GOT3 (cell line): ENCODE data around the gene VPS4B.
A peak's percentile ranks its signal among the peaks of the same experiment; 100 is the strongest.
"Not testable (repeated sequence)": the region's sequence is repeated elsewhere in the genome, so short reads cannot be mapped to it uniquely, and the experiment has no call there.

Source experiments
- DNase-seq: peaks from one replicate; lab custom pipeline; 2025; ENCODE audit warnings: mixed read lengths; lab: John Stamatoyannopoulos, UW

VPS4B gene

DNA sequence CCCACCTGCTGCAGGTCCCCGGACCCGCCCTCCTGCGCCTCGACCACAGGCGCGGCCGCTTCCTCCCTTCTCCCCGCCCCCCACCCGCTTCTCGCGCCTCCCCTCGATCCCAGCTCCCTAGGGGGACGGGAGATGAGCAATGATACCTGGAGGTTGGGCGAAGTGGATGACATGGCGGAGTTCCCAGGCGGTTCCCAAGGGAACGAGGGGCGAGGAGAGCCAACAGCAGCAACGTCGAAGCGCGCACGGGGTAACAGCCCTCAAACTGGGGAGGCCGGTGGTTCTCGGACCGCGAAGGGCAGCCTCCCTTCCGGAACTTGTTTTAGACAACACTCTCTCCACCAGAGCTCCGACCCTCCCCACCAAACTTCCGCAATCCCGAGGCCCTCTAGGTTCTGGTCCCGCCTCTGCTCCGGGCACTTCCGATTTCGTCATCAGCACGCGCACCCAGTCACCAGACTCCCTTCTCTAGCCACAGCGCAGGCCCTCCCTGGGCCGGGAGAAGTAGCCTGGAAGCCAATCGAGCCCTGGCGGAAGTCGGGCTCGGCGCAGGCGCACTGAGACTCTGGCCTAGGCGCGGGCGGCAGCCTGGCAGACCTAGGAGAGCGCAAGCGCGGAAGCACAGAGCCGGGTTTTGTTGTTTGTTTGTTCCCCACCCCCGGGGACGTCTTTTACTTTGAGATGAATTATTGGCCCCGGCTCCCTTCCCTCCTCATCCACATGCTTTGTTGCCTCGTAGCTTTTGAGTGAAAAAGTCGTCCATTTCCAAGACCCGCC lies at the start of gene VPS4B:
TSS of gene VPS4B (minus strand) at position 390 of the 777 bp plus-strand sequence. CDS start at position 173, 217 bp downstream.
- DNase-seq = peak; percentile 89

DNA sequence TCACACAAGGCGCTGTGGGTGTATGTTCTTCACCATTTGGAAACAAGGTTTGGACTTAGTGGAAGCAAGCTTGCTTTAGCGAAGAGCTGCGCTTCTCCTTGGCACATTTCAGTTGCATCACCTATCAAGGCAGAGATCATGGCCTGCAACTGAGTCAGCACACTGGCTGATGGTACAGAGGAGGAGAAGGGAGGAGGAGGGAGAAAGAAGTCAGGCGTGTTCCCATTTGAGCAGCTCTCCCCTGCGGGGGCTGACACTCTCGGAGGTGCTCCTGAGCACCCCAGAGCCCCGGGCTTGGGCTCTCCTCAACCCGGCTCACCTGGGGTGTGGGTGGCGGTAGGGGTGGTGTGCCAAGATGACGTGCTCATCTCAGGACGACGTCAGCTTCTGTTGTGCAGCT lies 48.5 kb upstream of the VPS4B start:
- no peak for DNase-seq

DNA sequence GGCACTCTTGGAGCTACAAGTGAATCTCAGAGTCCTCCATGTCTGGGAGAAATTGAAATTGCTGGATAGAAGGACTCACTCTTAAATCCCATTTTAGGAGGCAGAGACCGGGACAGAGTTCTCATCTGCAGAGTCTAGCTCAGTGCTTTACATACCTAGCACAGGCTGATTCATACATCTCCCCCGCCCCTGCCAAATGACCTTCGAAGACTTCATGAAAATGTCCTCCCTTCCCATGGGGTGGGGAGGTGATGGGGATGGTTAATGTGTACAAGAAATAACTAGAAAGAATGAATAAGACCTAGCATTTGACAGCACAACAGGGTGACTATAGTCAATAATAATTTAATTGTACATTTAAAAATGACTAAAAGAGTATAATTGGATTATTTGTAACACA lies 46.3 kb upstream of the VPS4B start:
- no peak for DNase-seq

DNA sequence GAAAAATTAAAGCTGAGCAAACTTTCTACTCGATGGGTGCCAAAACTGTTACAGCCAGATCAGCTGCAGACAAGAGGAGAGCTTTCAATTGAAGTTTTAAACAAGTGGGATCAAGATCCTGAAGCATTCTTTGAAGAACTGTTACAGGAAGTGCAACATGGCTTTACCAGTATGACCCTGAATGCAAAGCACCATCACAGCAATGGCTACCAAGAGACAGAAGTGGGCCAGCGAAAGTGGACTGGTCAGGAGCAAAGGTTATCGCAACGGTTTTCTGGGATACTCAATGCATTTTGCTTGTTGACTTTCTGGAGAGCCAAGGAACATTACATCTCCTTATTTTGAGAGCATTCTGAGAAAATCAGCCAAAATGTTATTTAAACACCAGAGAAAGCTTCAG lies 45.4 kb upstream of the VPS4B start:
- no peak for DNase-seq

DNA sequence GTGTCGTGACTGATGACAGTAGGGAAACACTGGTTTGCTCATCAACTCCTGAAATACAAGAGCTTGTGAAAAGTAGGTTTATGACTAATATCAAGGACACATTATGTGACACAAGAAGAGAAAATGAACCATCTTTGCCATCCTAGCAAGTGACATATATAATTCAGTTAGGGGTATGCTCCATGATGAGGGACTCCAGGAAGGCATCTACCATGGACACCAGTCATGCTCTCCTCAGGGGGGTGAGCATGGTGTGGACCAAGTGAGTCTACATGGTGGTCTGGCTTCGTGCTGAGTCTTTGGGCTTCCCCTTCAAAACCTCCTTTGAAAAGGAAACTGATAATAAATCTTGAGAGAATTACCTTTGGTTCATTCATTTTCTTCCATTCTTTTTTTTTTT lies 42.8 kb upstream of the VPS4B start:
- no peak for DNase-seq

DNA sequence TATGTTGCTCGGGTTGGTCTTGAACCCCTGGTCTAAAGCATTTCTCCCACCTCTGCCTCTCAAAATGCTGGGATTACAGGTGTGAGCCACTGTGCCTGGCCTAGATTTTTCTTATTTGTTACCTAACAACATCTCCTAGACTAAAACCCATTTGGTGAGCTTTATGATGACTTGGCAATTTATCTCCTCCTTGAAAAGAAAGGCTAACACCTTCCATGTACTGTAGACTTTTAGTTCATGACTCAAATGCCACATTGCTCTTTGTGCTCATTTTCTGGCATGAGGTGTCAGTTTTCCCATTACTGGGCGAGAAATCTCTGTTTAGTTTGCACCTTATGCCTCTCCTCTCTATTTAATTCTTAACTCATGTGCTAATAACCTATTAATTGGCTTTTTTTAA lies 42.2 kb upstream of the VPS4B start:
- no peak for DNase-seq

DNA sequence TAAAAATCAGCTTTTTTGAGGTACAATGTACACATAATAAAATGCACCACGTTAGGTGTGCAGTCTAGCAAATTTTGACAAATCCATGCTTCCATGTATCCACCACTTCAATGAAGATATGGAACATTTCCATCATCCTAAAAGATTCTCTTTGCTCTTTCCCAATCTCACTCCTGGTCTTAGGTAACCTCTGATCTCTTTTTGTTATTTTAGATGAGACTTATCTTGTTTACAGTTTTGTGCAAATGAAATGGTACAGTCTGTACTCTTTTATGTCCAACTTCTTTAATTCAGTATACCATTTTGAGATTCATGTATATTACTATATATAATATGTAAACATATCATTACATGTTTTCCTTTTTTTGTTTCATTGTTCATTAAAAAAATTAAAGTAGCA lies 38.1 kb upstream of the VPS4B start:
- no peak for DNase-seq

DNA sequence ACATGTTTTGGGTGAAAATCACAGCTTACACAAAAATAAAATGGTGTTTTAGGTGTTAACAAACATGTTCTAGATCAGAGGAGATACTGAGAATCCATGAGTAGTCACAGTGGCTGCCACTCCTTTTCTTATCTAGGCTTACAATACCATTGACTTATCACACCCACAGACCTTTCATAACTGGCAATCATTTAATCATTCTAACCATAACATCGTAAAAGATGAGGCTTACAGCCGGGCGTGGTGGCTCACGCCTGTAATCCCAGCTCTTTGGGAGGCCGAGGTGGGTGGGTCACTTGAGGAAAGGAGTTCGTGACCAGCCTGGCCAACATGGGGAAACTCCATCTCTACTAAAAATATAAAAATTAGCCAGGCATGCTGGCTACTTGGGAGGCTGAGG lies 35.7 kb upstream of the VPS4B start:
- DNase-seq = no peak

DNA sequence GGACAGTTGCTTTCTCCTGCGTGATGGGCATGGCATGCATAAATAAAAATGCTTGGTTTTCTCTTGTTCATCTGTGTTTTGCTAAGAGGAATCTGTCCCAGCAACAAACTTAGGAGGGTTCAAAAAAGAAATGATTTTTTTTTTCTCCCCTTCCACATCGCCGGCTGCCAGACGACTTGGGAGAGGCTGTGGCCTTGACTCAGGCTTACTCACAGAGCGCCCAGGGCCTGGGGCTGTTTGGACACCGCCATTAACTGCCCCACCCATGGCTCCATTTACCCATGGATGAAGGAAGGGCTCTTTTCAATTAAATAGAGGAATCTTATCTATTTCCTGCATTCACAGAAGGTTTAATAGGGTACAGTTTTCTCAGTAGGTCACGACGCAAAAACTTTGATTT lies 32.2 kb upstream of the VPS4B start:
- no peak for DNase-seq

DNA sequence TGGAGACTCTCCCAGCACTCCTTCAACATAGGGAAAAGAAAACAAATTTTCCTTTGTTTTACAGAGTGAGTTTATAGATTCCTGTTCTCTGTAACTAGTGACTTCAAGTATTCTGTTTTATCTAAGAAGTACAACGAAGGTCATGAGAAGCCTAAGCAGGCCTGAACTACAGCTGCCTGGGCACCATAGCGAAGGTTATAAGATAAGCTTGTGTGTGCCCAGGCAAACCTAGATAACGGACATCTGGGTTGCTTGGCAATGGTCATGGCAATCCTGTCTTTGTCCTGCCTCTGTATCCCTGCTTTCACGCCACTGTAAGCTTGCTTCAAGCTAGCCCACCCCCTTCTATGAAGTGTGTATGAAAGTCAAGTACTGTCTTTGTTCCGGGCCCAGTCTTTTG lies 30.5 kb upstream of the VPS4B start:
- DNase-seq = not testable (repeated sequence)

DNA sequence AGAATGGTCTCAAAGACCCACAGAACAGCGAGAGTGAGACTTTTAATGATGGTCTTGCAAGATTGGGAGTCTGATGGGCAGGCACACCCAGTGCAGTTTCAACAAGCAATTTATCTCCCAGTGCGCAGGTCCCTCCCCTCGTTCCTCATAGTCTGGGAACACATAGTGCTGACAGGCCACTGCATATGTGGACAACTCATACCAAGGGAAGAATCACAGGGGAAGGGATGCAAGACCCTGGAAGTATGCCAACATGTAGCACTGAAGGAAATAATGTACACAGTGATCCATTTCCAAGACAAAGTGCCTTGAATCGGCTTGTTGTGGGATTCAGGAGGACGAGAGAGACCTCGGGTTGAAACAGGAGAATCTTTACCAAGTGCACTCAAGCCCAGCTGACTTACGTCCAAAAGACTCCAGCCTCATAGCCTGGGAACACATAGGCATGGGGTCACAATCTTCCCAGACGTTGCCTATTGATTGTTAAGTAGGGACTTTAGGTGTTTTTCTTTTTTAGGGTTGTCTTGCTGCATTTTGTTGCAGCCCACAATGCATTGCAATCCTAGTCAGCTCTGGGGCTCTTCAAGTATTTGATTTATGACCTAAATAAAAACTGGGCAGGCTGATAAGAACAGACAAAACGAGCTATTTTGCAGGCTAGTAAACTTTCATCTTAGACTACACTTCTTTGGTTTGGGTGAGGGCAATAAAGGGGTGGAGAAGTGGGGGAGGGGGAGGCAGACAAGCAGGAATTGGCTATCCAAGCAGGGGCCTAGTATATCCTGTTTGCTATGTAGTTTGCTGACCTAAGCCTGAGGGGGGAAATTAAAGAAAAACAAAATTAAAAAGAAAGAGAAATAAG lies 29.8 kb upstream of the VPS4B start:
- DNase-seq = no peak

DNA sequence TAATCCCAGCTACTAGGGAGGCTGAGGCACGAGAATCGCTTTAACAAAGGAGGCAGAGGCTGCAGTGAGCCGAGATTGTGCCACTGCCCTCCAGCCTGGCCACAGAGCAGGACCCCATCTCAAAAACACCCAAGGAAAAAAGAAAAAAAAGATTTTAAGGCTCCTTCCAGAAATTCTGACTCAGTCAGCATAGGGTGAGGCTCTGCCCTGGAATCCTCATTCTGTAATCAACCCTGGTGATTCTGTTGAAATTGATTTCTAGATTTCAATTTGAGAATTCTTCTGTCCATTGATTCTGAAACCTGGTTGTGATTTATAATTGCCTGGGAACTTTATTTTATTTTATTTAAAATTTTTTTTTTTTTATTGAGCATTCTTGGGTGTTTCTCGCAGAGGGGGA lies 27.1 kb upstream of the VPS4B start:
- DNase-seq = no peak

DNA sequence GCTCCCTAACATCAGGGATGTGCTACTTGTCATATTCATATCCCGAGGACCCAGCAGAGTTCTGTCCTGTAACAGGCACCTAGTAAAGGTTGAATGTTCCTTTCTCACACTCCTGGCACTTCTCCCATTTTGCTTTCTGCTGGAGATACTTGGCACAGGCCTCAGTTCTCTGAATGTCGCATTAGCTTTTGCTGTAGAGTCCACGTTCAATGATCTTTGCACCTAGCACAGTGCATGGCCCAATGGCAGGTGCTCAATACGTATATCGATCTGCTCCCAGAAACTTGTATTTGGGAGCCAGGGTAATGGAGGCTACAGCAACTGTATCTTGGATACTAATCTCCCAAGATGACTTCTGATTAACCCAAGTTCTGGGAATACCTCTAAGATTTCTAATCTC lies 24.8 kb upstream of the VPS4B start:
- no peak for DNase-seq

DNA sequence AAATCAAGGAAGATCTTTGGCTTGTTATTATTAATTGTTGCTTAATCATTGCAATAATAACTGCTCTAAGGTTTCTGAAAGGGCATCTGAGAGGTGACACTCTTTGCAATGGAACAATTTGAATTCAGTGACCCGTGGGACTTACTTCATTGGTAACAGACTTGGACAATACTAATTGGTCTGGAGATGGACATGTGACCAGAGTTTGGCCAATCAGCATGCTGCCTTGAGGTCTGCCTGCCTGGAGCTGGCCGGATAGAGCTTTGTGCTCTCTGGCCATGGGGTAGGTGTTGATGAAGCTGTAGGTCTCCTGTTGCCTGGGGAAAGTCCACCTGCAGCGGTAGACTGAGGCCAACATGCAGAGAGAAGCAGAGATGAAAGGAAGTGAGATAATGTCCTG lies 24.0 kb upstream of the VPS4B start:
- no peak for DNase-seq

DNA sequence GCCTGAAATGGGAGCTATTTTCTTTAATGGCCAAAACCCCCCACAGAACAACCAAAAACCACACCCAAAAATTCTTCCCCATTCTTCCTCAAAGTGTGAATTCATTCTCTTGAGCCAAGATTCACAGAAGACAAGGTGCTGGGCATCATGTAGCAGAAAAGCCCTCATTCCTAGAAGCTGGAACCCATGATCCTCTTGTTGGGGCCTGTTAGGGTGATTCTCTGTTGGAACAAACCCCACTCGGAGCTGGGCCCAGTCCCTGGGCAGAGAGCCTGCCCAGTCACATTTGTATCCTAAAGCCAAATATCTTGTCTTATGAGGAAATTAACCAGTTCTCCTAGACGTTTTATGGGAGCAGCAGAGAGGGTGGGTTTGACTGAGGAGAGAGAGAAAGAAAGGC lies 22.8 kb upstream of the VPS4B start:
- DNase-seq = no peak

DNA sequence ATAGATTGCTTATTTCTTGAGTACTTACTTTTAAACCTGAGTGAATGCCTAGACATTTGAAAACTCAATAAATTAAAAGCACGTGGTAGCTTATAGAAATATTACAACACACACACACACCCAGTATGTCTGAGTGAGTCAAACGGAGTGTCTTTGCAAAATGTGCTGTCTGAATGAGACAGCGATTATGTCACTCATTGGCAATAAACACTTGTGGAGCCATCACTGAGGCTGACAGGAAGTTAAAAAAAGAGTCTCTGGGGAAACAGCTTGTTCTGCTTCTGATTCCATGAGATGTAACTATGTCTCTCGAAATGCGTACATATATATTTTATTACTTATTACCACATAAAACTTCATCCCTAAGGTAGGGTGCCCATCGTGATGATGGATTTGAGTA lies 22.3 kb upstream of the VPS4B start:
- no peak for DNase-seq

DNA sequence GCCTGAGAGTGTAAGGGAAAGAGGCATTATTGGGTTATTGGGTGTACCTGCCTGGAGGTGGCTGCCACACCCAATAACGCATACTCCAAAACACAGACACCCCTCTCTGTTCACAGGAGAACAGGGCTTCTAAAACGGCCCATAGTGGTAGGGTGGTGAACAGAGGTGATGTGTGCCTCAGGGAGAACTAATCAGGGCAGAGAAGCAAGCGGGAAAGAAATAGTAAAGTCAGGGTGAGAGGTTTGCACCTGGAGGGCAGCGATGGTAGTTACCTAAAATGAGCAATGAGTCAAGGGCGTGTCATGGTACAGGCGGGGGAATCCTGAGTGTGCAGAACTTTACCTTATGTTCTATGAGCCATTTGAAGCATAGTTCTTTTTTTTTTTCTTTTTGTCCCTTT lies 21.6 kb upstream of the VPS4B start:
- no peak for DNase-seq

DNA sequence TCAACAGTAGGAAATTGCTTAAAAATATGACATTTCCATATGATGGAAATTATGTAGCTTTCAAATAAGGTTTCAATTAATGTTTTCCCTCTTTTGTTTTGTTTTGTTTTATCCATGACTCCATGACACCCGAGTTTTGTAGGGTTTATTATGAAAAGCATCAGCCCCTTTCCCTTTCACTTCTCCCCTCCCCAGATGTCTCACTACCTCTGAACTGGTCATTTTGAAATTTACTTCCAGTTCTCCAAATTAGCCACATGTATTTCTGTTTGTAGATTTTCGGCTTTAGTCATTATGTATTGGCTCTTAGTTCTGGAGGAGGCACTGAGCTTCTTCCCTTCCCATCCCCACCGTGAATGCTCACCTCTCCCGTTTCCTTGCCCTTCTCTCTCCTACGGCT lies 18.6 kb upstream of the VPS4B start:
- no peak for DNase-seq

DNA sequence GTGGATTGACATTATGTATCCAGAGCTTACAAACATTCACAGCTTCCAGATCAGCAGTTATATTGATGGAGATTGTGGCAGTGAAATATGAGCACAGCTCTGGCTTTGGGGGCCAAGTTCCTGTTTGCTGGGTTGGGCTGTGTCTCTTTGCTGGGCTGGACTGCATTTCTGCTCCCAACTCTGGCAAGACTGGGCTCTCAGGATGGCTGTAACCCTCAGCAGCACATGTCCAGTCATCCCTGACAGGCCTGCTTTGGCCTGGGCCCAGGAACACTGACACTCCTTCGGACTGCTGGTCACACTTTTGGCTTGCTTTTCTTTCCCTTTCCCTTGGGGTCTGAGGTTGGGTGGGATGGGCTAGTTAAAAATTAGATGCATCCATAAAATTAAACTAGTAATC lies 17.9 kb upstream of the VPS4B start:
- peak; percentile 6 for DNase-seq

DNA sequence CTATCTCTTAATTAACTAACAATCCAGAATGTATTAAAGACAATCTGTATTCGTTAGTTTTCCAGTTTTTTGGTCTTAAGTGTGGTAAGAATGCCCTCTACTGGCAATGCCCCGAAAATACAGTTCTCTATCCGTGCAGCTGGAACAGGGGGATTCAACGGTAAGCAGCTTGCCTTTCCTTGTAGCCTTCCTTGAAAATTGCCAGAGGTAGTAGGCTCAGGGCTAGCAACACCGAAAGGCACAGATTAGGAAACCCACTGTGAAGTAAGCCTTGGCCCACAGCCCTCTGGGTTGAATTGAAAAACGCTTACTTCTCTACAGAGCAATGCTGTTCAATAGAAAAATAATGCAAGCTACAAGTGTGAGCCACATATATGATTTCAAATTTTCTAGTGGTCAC lies 17.1 kb upstream of the VPS4B start:
- DNase-seq = no peak

DNA sequence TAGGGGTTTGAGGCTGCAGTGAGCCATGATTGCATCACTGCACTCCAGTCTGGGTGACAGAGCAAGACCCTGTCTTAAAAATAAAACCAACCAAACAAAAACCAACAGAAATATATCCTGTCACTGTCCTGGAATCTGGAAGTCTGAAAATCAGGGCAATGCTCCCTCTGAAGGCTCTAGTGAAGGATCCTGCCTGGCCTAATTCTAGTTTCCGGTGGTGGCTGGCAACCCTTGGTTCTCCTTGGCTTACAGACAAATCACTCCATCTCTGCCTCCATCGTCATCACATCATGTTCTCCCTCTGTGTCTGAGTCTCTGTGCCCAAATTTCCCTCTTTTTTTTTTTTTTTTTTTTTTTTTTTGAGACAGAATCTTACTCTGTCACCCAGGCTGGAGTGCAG lies 15.9 kb upstream of the VPS4B start:
- no peak for DNase-seq

DNA sequence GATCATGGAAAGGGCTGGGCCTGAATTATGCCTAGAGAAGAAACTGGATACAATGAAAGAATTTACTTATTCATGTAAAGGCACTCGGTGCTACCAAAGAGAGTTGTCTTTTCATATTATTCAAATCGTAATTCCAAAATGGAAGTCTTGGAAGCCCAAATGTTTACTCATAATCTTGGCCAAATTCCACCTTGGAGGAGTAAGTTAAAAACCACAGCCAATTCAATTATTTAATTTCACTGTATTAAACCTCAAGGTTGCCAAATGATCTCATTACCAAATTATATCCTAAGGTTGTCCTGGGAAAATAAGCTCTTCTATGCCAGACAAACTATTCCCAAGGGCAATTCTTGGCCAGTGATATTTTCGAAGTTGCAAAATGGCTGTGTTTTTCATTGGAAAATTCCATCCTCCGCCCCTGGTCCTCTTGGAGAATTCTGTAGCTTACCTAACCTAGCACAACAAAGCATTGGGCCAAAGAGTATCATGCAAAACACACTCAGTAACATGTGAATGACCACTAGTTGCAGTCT lies 11.1 kb upstream of the VPS4B start:
- DNase-seq = no peak

DNA sequence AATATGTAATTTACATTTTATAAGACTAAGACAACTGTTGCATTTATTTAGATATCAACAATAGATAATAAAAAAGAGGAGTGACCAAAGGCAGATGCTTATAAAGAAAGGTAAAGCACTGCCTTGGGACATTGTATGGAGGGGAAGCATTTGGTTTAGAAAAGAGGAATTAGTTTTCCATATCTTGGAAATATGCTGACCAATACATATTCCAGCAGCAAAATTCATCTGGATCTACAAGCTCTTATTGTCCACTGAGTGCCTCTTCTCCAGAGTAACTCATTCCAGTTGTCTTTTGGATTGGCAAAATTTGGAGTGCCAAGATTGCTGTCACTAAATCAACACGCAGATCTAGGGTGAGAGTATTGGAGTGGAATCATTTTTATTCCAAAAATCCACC lies 8.9 kb upstream of the VPS4B start:
- no peak for DNase-seq
